Left ventricle myocardium inferior (tissue), 1 donor: ENCODE measurements around the gene UBE3C. TPM values are rescaled to one million over a fixed set of nuclear protein-coding genes. Genes with fewer than 3 reads are reported as not detected.

Experiments used
- DNase-seq: peaks from one replicate; pipeline ENCODE4 v3.0.0-alpha.2; 2020
- H3K27ac ChIP-seq: fragments of 200-600 bp; replicated peaks from 2 replicates; pipeline ENCODE4 v1.8.0; 2021
- H3K27me3 ChIP-seq: fragments of 200-600 bp; 2 replicates; pipeline ENCODE4 v1.8.0; 2021; ENCODE audit warnings: low read depth
- H3K36me3 ChIP-seq: fragments of 200-600 bp; 2 replicates; pipeline ENCODE4 v1.8.0; 2021
- H3K4me1 ChIP-seq: fragments of 200-600 bp; 2 replicates; pipeline ENCODE4 v1.8.0; 2021
- H3K4me3 ChIP-seq: fragments of 200-600 bp; 2 replicates; pipeline ENCODE4 v1.8.0; 2021; ENCODE audit warnings: mild to moderate bottlenecking, moderate library complexity
- H3K9me3 ChIP-seq: fragments of 200-600 bp; replicated peaks from 2 replicates; pipeline ENCODE4 v1.8.0; 2021
- intact Hi-C: fragments of 100-400 bp; cut with micrococcal nuclease; formaldehyde crosslinking; loops from one replicate; pipeline ENCODE4 v1.11.0; 2022
- total RNA-seq: library from RNA; stranded (reverse); fragmentation: NEBNext Ultra II Directional; extraction: Animal tissue kit (Norgen Biotek cat#: 25700); gene quantifications from one replicate; pipeline ENCODE4 v1.2.1, GENCODE V29; 2021
- TF ChIP-seq, protein P1 (sequence below): fragments of 200-600 bp; IDR thresholded peaks from 2 replicates; pipeline ENCODE4 v1.8.0; 2021; ENCODE audit warnings: antibody characterized with exemption, mild to moderate bottlenecking, borderline replicate concordance
- donor health status: DM: no; HTN: yes; CAD: no; lungs with severe emphysema.

UBE3C gene
- total RNA-seq, 1 donor from 2014 or later, result 50.2 TPM

GRCh38 chr7:157192861-157193260 is 54.1 kb downstream of the UBE3C start:
- Histone ChIP-seq H3K36me3 (peaks cover 86% of the 10 kb centered on the region), H3K9me3 (peaks cover 8% of the 10 kb centered on the region), H3K27me3 (no peaks in the 10 kb centered on the region), H3K4me3 (no peak overlapping the region), H3K27ac (no peak overlapping the region), H3K4me1 (no peaks in the 10 kb centered on the region)
- TF ChIP-seq, protein P1, sequence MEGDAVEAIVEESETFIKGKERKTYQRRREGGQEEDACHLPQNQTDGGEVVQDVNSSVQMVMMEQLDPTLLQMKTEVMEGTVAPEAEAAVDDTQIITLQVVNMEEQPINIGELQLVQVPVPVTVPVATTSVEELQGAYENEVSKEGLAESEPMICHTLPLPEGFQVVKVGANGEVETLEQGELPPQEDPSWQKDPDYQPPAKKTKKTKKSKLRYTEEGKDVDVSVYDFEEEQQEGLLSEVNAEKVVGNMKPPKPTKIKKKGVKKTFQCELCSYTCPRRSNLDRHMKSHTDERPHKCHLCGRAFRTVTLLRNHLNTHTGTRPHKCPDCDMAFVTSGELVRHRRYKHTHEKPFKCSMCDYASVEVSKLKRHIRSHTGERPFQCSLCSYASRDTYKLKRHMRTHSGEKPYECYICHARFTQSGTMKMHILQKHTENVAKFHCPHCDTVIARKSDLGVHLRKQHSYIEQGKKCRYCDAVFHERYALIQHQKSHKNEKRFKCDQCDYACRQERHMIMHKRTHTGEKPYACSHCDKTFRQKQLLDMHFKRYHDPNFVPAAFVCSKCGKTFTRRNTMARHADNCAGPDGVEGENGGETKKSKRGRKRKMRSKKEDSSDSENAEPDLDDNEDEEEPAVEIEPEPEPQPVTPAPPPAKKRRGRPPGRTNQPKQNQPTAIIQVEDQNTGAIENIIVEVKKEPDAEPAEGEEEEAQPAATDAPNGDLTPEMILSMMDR, result no peak
- intact Hi-C loops, result no loop called here
- DNase-seq, result no peak

DNA sequence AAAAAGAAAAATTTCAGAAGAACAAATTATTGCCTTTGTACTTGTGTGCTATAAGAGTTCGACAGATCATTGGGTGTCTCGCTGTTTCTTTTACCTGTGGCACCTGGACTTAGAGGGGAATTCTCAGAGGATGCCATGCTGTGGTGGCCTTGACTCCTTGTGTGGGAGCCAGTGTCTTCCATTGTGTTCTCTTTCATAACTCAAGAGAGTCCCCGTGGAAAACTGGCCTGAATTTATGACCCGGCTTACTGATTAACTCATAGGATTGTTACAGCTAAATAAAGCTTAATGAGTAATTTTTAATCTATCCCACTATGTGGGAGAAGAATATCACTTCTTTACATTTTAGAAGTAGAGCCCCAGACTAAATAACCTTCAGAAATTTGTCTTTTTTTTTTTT is 54.5 kb downstream of the UBE3C start:
- intact Hi-C loops, result no loop called here
- Histone ChIP-seq H3K27me3 (no peaks in the 10 kb centered on the region), H3K36me3 (peaks cover 86% of the 10 kb centered on the region), H3K4me1 (no peaks in the 10 kb centered on the region), H3K27ac (no peak overlapping the region), H3K9me3 (peaks cover 8% of the 10 kb centered on the region), H3K4me3 (no peak overlapping the region)
- DNase-seq, result no peak
- TF ChIP-seq, protein P1, result no peak

DNA sequence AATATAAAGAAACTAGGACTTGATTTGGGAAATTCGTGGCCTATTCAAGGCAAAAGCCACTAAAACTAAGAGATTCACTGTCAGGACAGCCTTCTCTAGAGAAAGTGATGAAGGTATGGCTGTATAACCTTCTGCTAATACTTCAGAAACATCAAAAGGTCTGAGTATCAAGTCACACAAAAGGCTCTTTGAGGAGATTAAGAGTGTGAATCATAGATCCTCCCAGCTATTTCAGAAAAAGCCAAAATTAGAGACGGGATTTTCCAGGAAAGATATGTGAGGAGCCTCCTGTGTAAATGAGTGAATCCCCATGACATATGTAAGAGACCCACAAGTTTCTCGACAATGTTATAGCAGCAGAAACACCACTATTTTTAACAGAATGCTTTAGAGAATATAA is 56.2 kb downstream of the UBE3C start:
- H3K36me3 ChIP-seq, result peaks cover 81% of the 10 kb centered on the region
- no peak overlapping the region for H3K27ac ChIP-seq
- DNase-seq, result no peak
- intact Hi-C loops, result no loop called here
- no peaks in the 10 kb centered on the region for H3K27me3 ChIP-seq
- H3K9me3 ChIP-seq, result peaks cover 8% of the 10 kb centered on the region
- no peaks in the 10 kb centered on the region for H3K4me1 ChIP-seq
- no peak overlapping the region for H3K4me3 ChIP-seq
- TF ChIP-seq, protein P1, result no peak

DNA sequence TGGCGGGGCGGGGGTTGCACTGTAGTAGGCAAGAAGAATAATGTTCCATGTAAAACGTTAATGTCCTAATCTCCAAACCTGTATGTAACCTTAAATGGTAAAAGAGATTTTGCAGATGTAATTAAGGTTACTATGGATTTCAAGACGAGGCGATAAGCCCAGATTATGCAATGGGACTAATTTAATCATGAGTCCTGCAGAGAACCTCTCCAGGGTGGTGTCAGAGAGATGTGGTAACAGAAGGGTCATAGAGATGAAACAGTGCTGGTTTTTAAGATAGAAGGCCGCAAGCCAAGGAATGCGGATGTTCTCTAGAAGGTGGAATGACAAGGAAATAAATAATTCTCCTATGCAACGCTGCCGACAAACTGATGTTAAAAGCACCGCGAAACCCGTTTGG is 57.1 kb downstream of the UBE3C start:
- Histone ChIP-seq H3K4me3 (no peak overlapping the region), H3K27ac (no peak overlapping the region), H3K27me3 (no peaks in the 10 kb centered on the region), H3K4me1 (no peaks in the 10 kb centered on the region), H3K36me3 (peaks cover 75% of the 10 kb centered on the region), H3K9me3 (peaks cover 8% of the 10 kb centered on the region)
- DNase-seq, result no peak
- TF ChIP-seq, protein P1, result no peak
- intact Hi-C loops, result no loop called here

- intact Hi-C loops, result no loop called here
- Histone ChIP-seq H3K27ac (no peak overlapping the region), H3K4me3 (no peak overlapping the region), H3K4me1 (no peaks in the 10 kb centered on the region), H3K9me3 (no peaks in the 10 kb centered on the region), H3K27me3 (no peaks in the 10 kb centered on the region), H3K36me3 (peaks cover 79% of the 10 kb centered on the region)
- no peak for DNase-seq
- TF ChIP-seq, protein P1, result no peak
Observed at GRCh38 chr7:157204134-157204533, 65.4 kb downstream of the UBE3C start.

GRCh38 chr7:157205438-157205837 is 66.7 kb downstream of the UBE3C start:
- TF ChIP-seq, protein P1, result no peak
- H3K4me3 ChIP-seq, result no peak overlapping the region
- no peak for DNase-seq
- H3K4me1 ChIP-seq, result peaks cover 3% of the 10 kb centered on the region
- no peak overlapping the region for H3K27ac ChIP-seq
- no peaks in the 10 kb centered on the region for H3K27me3 ChIP-seq
- intact Hi-C loops, result no loop called here
- H3K9me3 ChIP-seq, result no peaks in the 10 kb centered on the region
- H3K36me3 ChIP-seq, result peaks cover 83% of the 10 kb centered on the region
